ENCODE measurements around the gene DCST2. TPM values are rescaled to one million over a fixed set of nuclear protein-coding genes. Genes with fewer than 3 reads are reported as not detected.
"Not testable (repeated sequence)": the region's sequence is repeated elsewhere in the genome, so short reads cannot be mapped to it uniquely, and the experiment has no call there.

The DCST2 gene
- polyA plus RNA-seq, 1 donor from 2014 or later = 1.8 TPM

DNA sequence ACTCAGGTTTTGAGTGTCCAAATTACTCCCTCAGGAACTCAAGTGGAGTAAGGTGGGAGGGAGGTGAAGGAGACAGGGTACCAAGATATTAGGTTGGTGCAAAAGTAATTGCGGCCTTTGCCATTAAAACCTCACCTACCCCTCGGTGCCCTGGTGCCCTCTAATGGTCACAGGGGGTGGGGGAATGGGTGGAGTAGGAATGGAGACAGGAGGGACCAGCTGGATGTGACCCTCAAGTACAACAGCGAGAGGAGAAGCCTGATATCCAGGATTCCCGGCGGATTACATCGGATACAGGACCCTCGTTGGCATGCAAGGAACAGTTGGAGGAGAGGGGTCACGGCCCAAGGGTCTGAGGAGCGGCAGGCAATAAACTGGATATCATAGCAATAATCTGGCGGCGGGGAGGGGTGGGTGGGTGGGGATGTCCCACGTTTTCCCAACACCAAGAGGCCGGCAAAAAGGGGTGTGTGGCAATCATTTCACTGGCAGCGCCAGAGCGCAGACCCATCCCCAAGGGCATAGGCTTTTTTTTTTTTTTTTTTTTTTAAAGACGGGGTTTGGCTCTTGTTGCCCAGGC lies 35.3 kb downstream of the DCST2 start:
- no peak for TF ChIP-seq MXI1 (conservative IDR thresholded peaks at IDR 0.05; ENCODE audit: poor library complexity, severe bottlenecking)
- H3K79me2 ChIP-seq (replicated peaks; ENCODE audit: insufficient read depth, low read length) = no peaks in the 10 kb centered on the region
- H4K20me1 ChIP-seq (ENCODE audit: insufficient read depth) = no peaks in the 10 kb centered on the region
- H3K9me3 ChIP-seq (ENCODE audit: low read length) = no peaks in the 10 kb centered on the region
- no peak overlapping the region for H2AFZ ChIP-seq (ENCODE audit: low read depth, low read length)
- peaks cover 7% of the 10 kb centered on the region for H3K27me3 ChIP-seq (ENCODE audit: insufficient read depth, low read depth, low read length)
- no peak overlapping the region for H3K4me3 ChIP-seq (ENCODE audit: low read length)
- H3F3A ChIP-seq (ENCODE audit: insufficient read depth, low read length, poor library complexity, severe bottlenecking) = peaks cover 3% of the 10 kb centered on the region
- H3K36me3 ChIP-seq (ENCODE audit: insufficient read depth, low read length) = no peaks in the 10 kb centered on the region
- H3K9me2 ChIP-seq (ENCODE audit: insufficient read depth, low read length) = no peaks in the 10 kb centered on the region
- no peak overlapping the region for H3K9ac ChIP-seq (ENCODE audit: low read length)
- H3K27ac ChIP-seq (ENCODE audit: low read length) = no peak overlapping the region
- H3K4me2 ChIP-seq (ENCODE audit: low read length) = no peak overlapping the region

GRCh38 chr1:154996966-154997701 lies 36.4 kb downstream of the DCST2 start:
- H3K9ac ChIP-seq (ENCODE audit: low read length) = no peak overlapping the region
- H4K20me1 ChIP-seq (ENCODE audit: insufficient read depth) = no peaks in the 10 kb centered on the region
- H3K9me3 ChIP-seq (ENCODE audit: low read length) = no peaks in the 10 kb centered on the region
- no peaks in the 10 kb centered on the region for H3K79me2 ChIP-seq (replicated peaks; ENCODE audit: insufficient read depth, low read length)
- no peaks in the 10 kb centered on the region for H3K36me3 ChIP-seq (ENCODE audit: insufficient read depth, low read length)
- H3K4me3 ChIP-seq (ENCODE audit: low read length) = no peak overlapping the region
- H3K27me3 ChIP-seq (ENCODE audit: insufficient read depth, low read depth, low read length) = no peaks in the 10 kb centered on the region
- no peak for TF ChIP-seq SMC3 (conservative IDR thresholded peaks at IDR 0.05; ENCODE audit: poor library complexity)
- no peak overlapping the region for H3K27ac ChIP-seq (ENCODE audit: low read length)
- no peak overlapping the region for H2AFZ ChIP-seq (ENCODE audit: low read depth, low read length)
- H3K9me2 ChIP-seq (ENCODE audit: insufficient read depth, low read length) = no peaks in the 10 kb centered on the region
- no peak overlapping the region for H3K4me2 ChIP-seq (ENCODE audit: low read length)
- H3F3A ChIP-seq (ENCODE audit: insufficient read depth, low read length, poor library complexity, severe bottlenecking) = peaks cover 3% of the 10 kb centered on the region

- H3K9ac ChIP-seq (ENCODE audit: low read length); H3K9me2 ChIP-seq (ENCODE audit: insufficient read depth, low read length): not testable (repeated sequence)
These were observed 38.1 kb downstream of the DCST2 start for GRCh38 chr1:154995301-154995983.

DNA sequence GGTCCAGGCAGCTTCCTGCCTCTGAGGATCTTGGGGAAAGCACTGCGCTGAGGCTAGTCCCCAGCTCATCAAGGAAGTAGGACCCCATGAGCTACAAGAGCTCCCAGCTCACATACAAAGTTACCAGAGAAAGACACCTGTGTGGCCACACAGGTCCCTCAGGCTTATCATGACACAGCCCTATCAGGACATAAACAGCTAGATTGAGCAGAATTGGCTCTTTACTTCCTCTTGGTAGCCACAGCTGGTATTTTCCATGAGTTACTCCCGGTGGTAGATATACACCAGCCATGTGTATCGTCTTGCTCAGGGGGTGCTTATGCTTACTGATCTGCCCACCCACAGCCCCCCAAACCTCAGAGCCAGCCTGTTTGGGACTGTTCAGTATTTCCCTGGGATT lies 39.0 kb downstream of the DCST2 start:
- no peaks in the 10 kb centered on the region for H3K79me2 ChIP-seq (replicated peaks; ENCODE audit: insufficient read depth, low read length)

More at GRCh38 chr1:154995301-154995983, 38.1 kb downstream of the DCST2 start:
- H3K4me2 ChIP-seq (ENCODE audit: low read length); H2AFZ ChIP-seq (ENCODE audit: low read depth, low read length); H3F3A ChIP-seq (ENCODE audit: insufficient read depth, low read length, poor library complexity, severe bottlenecking); H4K20me1 ChIP-seq (ENCODE audit: insufficient read depth); H3K36me3 ChIP-seq (ENCODE audit: insufficient read depth, low read length); H3K27ac ChIP-seq (ENCODE audit: low read length); H3K9me3 ChIP-seq (ENCODE audit: low read length); H3K4me3 ChIP-seq (ENCODE audit: low read length); H3K79me2 ChIP-seq (replicated peaks; ENCODE audit: insufficient read depth, low read length); H3K27me3 ChIP-seq (ENCODE audit: insufficient read depth, low read depth, low read length): not testable (repeated sequence)

More for the DNA sequence above, 39.0 kb downstream of the DCST2 start:
- Histone ChIP-seq H3K36me3 (ENCODE audit: insufficient read depth, low read length) (no peaks in the 10 kb centered on the region), H3K9ac (ENCODE audit: low read length) (no peak overlapping the region), H2AFZ (ENCODE audit: low read depth, low read length) (no peak overlapping the region), H4K20me1 (ENCODE audit: insufficient read depth) (no peaks in the 10 kb centered on the region), H3K4me2 (ENCODE audit: low read length) (no peak overlapping the region), H3K27ac (ENCODE audit: low read length) (no peak overlapping the region), H3K9me2 (ENCODE audit: insufficient read depth, low read length) (no peaks in the 10 kb centered on the region), H3F3A (ENCODE audit: insufficient read depth, low read length, poor library complexity, severe bottlenecking) (peaks cover 3% of the 10 kb centered on the region), H3K9me3 (ENCODE audit: low read length) (no peaks in the 10 kb centered on the region), H3K27me3 (ENCODE audit: insufficient read depth, low read depth, low read length) (no peaks in the 10 kb centered on the region), H3K4me3 (ENCODE audit: low read length) (no peak overlapping the region)
- TF ChIP-seq MXI1 (conservative IDR thresholded peaks at IDR 0.05; ENCODE audit: poor library complexity, severe bottlenecking) (no peak), EZH2 (IDR thresholded peaks at IDR 0.05; ENCODE audit: borderline replicate concordance, insufficient read depth, low read length, poor library complexity, severe bottlenecking) (no peak), TAF1 (IDR thresholded peaks at IDR 0.05; ENCODE audit: low read depth) (no peak), SMC3 (conservative IDR thresholded peaks at IDR 0.05; ENCODE audit: poor library complexity) (no peak), RAD21 (conservative IDR thresholded peaks at IDR 0.05) (no peak), EP300 (conservative IDR thresholded peaks at IDR 0.05; ENCODE audit: poor library complexity, severe bottlenecking) (no peak), POLR2AphosphoS5 (IDR thresholded peaks at IDR 0.05) (no peak)
- TF ChIP-seq, protein P1, sequence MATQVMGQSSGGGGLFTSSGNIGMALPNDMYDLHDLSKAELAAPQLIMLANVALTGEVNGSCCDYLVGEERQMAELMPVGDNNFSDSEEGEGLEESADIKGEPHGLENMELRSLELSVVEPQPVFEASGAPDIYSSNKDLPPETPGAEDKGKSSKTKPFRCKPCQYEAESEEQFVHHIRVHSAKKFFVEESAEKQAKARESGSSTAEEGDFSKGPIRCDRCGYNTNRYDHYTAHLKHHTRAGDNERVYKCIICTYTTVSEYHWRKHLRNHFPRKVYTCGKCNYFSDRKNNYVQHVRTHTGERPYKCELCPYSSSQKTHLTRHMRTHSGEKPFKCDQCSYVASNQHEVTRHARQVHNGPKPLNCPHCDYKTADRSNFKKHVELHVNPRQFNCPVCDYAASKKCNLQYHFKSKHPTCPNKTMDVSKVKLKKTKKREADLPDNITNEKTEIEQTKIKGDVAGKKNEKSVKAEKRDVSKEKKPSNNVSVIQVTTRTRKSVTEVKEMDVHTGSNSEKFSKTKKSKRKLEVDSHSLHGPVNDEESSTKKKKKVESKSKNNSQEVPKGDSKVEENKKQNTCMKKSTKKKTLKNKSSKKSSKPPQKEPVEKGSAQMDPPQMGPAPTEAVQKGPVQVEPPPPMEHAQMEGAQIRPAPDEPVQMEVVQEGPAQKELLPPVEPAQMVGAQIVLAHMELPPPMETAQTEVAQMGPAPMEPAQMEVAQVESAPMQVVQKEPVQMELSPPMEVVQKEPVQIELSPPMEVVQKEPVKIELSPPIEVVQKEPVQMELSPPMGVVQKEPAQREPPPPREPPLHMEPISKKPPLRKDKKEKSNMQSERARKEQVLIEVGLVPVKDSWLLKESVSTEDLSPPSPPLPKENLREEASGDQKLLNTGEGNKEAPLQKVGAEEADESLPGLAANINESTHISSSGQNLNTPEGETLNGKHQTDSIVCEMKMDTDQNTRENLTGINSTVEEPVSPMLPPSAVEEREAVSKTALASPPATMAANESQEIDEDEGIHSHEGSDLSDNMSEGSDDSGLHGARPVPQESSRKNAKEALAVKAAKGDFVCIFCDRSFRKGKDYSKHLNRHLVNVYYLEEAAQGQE (IDR thresholded peaks at IDR 0.05; ENCODE audit: borderline replicate concordance) = no peak
- TF ChIP-seq, protein P2, sequence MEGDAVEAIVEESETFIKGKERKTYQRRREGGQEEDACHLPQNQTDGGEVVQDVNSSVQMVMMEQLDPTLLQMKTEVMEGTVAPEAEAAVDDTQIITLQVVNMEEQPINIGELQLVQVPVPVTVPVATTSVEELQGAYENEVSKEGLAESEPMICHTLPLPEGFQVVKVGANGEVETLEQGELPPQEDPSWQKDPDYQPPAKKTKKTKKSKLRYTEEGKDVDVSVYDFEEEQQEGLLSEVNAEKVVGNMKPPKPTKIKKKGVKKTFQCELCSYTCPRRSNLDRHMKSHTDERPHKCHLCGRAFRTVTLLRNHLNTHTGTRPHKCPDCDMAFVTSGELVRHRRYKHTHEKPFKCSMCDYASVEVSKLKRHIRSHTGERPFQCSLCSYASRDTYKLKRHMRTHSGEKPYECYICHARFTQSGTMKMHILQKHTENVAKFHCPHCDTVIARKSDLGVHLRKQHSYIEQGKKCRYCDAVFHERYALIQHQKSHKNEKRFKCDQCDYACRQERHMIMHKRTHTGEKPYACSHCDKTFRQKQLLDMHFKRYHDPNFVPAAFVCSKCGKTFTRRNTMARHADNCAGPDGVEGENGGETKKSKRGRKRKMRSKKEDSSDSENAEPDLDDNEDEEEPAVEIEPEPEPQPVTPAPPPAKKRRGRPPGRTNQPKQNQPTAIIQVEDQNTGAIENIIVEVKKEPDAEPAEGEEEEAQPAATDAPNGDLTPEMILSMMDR (IDR thresholded peaks at IDR 0.05; ENCODE audit: poor library complexity, severe bottlenecking) = no peak

Measured in neural cell (in vitro differentiated cells).